ENCODE results near the gene KLF6.

DNA sequence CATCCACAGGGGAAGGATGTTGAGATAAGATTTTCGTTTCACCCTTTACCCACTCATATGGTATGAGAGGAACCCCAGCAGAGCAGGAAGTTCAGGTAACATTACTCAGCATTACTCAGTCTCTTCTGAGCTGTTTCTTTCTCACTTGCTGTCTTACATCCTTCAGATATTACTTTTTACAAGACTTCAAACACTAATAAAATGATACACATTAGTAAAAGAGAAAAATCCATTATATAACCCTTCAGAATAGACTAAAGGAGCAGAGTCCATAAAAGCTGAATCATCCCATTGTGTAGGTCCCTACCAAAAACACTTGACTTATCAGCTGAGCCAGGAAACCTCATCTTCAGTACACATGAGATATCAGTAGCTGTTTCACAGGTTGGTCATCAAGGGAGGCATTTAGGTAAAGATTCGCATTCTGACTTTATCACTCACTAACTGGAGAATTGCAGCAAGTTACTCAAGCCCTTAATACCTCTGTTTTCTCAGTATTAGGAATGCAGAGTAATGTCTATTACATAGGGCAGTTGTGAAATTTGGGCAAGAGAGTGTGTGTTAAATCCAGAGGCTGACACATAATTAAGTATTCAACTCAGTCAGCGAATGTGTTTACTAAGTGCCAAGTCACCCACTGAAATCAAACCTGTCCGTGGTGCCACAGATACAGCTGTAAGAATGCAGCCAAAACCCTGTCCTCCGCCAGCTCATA is 44.7 kb downstream of the KLF6 start:
- TF ChIP-seq CTCF (conservative IDR thresholded peaks at IDR 0.05 in 1 of 2, IDR thresholded peaks at IDR 0.05 in 1 of 2; ENCODE audit: extremely low read depth in 1 of 2, insufficient read depth in 1 of 2, low read depth in 1 of 2, low read length in 2 of 2) (no peak), EZH2 (IDR thresholded peaks at IDR 0.05; ENCODE audit: borderline replicate concordance, low read length) (no peak)
